ENCODE data around the gene PARVA.

Gene PARVA

GRCh38 chr11:12531020-12531419 lies 153.6 kb downstream of the PARVA start:
- DNase-seq (ENCODE audit: low spot score): no peak

- DNase-seq (ENCODE audit: low spot score): no peak
Measured at GRCh38 chr11:12531681-12532080, 154.3 kb downstream of the PARVA start.

GRCh38 chr11:12532580-12532979 lies 155.2 kb downstream of the PARVA start:
- no peak for DNase-seq (ENCODE audit: low spot score)

- no peak for DNase-seq (ENCODE audit: low spot score)
Measured at GRCh38 chr11:12534549-12534948, 157.2 kb downstream of the PARVA start.

- DNase-seq (ENCODE audit: low spot score): no peak
Measured at GRCh38 chr11:12535321-12535720, 157.9 kb downstream of the PARVA start.

GRCh38 chr11:12536566-12536965 lies 159.2 kb downstream of the PARVA start:
- DNase-seq (ENCODE audit: low spot score): no peak

- DNase-seq (ENCODE audit: low spot score): no peak
Measured at GRCh38 chr11:12537778-12538401, 160.5 kb downstream of the PARVA start.

GRCh38 chr11:12538889-12539421 lies 161.6 kb downstream of the PARVA start:
- no peak for DNase-seq (ENCODE audit: low spot score)

- no peak for DNase-seq (ENCODE audit: low spot score)
Measured at GRCh38 chr11:12539572-12539971, 162.2 kb downstream of the PARVA start.

GRCh38 chr11:12540075-12540680 lies 162.8 kb downstream of the PARVA start:
- DNase-seq (ENCODE audit: low spot score): peak; percentile 13

- DNase-seq (ENCODE audit: low spot score): peak; percentile 9
Measured at GRCh38 chr11:12540913-12541582, 163.7 kb downstream of the PARVA start.

- no peak for DNase-seq (ENCODE audit: low spot score)
Measured at GRCh38 chr11:12541583-12542151, 164.3 kb downstream of the PARVA start.

- no peak for DNase-seq (ENCODE audit: low spot score)
Measured at GRCh38 chr11:12542186-12542935, 165.0 kb downstream of the PARVA start.

GRCh38 chr11:12543596-12544415 lies 166.4 kb downstream of the PARVA start:
- no peak for DNase-seq (ENCODE audit: low spot score)

GRCh38 chr11:12544986-12545775 lies 167.8 kb downstream of the PARVA start:
- DNase-seq (ENCODE audit: low spot score): no peak

GRCh38 chr11:12546122-12546521 lies 168.8 kb downstream of the PARVA start:
- DNase-seq (ENCODE audit: low spot score): no peak

GRCh38 chr11:12546660-12547059 lies 169.3 kb downstream of the PARVA start:
- no peak for DNase-seq (ENCODE audit: low spot score)

- DNase-seq (ENCODE audit: low spot score): no peak
Measured at GRCh38 chr11:12547953-12548650, 170.7 kb downstream of the PARVA start.

GRCh38 chr11:12552692-12553091 lies 175.3 kb downstream of the PARVA start:
- no peak for DNase-seq (ENCODE audit: low spot score)

- no peak for DNase-seq (ENCODE audit: low spot score)
Measured at GRCh38 chr11:12554122-12554521, 176.8 kb downstream of the PARVA start.

All from SW480 (cell line).